Cardiac muscle cell (in vitro differentiated cells and primary cell): Measurements from ENCODE around the gene MTUS2. TPM values are rescaled to one million over a fixed set of nuclear protein-coding genes. Genes with fewer than 3 reads are reported as not detected.
A peak's percentile ranks its signal among the peaks of the same experiment; 100 is the strongest.

Experiments
- DNase-seq, 2 donors: peaks; one replicate each; pipeline versions ENCODE4 v3.0.0 to v3.0.0-alpha.2; 2010 to 2017; ENCODE audit warnings: low read depth in 1 of 2, low spot score in 1 of 2
- H3K27ac ChIP-seq: fragments of 200-600 bp; sonication (generic); 2 replicates; pipeline ENCODE4 v1.5.1; 2016
- H3K27me3 ChIP-seq: fragments of 200-600 bp; sonication (generic); 2 replicates; pipeline ENCODE4 v1.6.0; 2016; ENCODE audit warnings: control low read depth
- H3K36me3 ChIP-seq: fragments of 200-600 bp; sonication (generic); 2 replicates; pipeline ENCODE4 v1.5.1; 2016; ENCODE audit warnings: control low read depth
- H3K4me1 ChIP-seq: fragments of 200-600 bp; sonication (generic); 2 replicates; pipeline ENCODE4 v1.8.1; 2017; ENCODE audit warnings: low read depth, mild to moderate bottlenecking, mixed run types
- H3K4me3 ChIP-seq: fragments of 200-600 bp; sonication (generic); 2 replicates; pipeline ENCODE4 v1.5.1; 2016; ENCODE audit warnings: mild to moderate bottlenecking
- H3K9me3 ChIP-seq: fragments of 200-600 bp; sonication (generic); 2 replicates; pipeline ENCODE4 v1.5.1; 2017; ENCODE audit warnings: low read depth, mild to moderate bottlenecking, control low read depth
- polyA plus RNA-seq: library from polyadenylated mRNA; unstranded; fragments of >200 nt; fragmentation: Nextera tagmentation; extraction: Ambion mirVana; gene quantifications from 2 replicates; pipeline ENCODE4 v1.2.1, GENCODE V29; 2016
- total RNA-seq: library from RNA; depleted of rRNA; stranded (reverse); fragments of >200 nt; gene quantifications from 2 replicates; pipeline ENCODE4 v1.2.3, GENCODE V29; 2016
- TF ChIP-seq, protein P1 (sequence below): IDR thresholded peaks from 2 replicates; pipeline ENCODE4 v1.5.1; 2012; ENCODE audit warnings: low read depth, mild to moderate bottlenecking, low read length

Gene MTUS2
- total and polyA plus RNA-seq, 2 experiments from 2014 or later: 31.6 to 96.9 TPM

DNA sequence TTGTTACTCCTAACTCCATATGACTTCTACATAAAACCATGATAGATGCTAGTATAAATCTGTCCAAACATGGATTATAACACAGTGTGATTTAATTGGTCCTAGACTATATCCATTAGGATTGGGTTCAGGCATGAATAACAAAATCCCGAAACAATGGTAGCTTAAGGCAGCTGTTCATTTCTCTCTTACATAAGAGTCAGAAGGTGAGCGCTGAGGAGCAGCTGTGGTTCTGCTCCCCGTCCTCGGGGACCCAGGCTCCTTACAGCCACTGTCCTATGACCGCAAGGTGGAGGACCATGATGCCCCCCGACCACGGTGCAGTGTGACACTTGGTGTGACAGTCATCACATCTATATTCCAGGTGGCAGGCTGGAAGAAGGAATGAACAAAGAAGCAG, 629.6 kb downstream of the MTUS2 start:
- TF ChIP-seq, protein P1, sequence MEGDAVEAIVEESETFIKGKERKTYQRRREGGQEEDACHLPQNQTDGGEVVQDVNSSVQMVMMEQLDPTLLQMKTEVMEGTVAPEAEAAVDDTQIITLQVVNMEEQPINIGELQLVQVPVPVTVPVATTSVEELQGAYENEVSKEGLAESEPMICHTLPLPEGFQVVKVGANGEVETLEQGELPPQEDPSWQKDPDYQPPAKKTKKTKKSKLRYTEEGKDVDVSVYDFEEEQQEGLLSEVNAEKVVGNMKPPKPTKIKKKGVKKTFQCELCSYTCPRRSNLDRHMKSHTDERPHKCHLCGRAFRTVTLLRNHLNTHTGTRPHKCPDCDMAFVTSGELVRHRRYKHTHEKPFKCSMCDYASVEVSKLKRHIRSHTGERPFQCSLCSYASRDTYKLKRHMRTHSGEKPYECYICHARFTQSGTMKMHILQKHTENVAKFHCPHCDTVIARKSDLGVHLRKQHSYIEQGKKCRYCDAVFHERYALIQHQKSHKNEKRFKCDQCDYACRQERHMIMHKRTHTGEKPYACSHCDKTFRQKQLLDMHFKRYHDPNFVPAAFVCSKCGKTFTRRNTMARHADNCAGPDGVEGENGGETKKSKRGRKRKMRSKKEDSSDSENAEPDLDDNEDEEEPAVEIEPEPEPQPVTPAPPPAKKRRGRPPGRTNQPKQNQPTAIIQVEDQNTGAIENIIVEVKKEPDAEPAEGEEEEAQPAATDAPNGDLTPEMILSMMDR: no peak
- Histone ChIP-seq H3K27me3 (no peaks in the 10 kb centered on the region), H3K4me3 (no peak overlapping the region), H3K4me1 (no peaks in the 10 kb centered on the region), H3K27ac (no peak overlapping the region), H3K36me3 (no peaks in the 10 kb centered on the region), H3K9me3 (no peaks in the 10 kb centered on the region)
- DNase-seq: no peak

GRCh38 chr13:29451976-29452375, 631.8 kb downstream of the MTUS2 start:
- Histone ChIP-seq H3K9me3 (no peaks in the 10 kb centered on the region), H3K4me1 (no peaks in the 10 kb centered on the region), H3K4me3 (no peak overlapping the region), H3K27ac (no peak overlapping the region), H3K36me3 (no peaks in the 10 kb centered on the region), H3K27me3 (no peaks in the 10 kb centered on the region)
- no peak for DNase-seq
- TF ChIP-seq, protein P1: no peak

- H3K27ac ChIP-seq: peak overlapping the region; percentile 6
- H3K4me1 ChIP-seq: no peaks in the 10 kb centered on the region
- TF ChIP-seq, protein P1: no peak
- H3K36me3 ChIP-seq: no peaks in the 10 kb centered on the region
- no peaks in the 10 kb centered on the region for H3K9me3 ChIP-seq
- no peaks in the 10 kb centered on the region for H3K27me3 ChIP-seq
- DNase-seq: no peak
- H3K4me3 ChIP-seq: no peak overlapping the region
Measured at GRCh38 chr13:29452773-29453616, 632.9 kb downstream of the MTUS2 start.

GRCh38 chr13:29453617-29454011, 633.5 kb downstream of the MTUS2 start:
- Histone ChIP-seq H3K36me3 (no peaks in the 10 kb centered on the region), H3K9me3 (no peaks in the 10 kb centered on the region), H3K27me3 (no peaks in the 10 kb centered on the region), H3K4me3 (no peak overlapping the region), H3K4me1 (no peaks in the 10 kb centered on the region), H3K27ac (peak overlapping the region; percentile 6)
- DNase-seq: no peak
- TF ChIP-seq, protein P1: no peak

DNA sequence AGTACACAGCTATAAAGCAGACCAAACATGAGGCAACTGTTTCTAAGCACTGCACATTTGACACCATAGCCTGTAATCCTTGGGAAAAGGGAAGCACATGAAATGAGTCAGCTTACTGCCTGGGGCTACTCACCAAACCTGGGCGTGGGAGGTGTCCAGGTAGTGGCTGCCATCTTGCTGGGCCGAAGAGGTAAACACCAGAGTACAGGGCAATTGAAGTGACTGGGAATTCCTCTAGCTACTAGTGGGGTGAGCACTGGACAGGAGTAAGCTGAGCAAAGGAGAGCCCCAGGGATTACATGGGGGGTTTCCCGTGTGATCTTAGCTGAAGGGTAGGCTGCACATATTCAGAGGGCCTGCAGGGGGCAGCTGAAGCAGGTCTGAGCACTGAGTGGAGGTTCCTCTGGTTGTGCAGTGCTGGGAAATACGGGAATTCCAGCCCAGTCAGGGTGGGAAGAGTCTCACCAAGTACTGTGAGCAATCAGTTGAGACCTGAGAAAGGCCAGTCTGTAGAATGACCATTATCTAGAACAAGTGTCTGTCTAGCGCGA, 634.9 kb downstream of the MTUS2 start:
- H3K4me1 ChIP-seq: no peaks in the 10 kb centered on the region
- TF ChIP-seq, protein P1: peak; percentile 48
- peak in 1 of 2 donors; percentile 34 for DNase-seq
- no peaks in the 10 kb centered on the region for H3K36me3 ChIP-seq
- no peaks in the 10 kb centered on the region for H3K9me3 ChIP-seq
- no peak overlapping the region for H3K27ac ChIP-seq
- H3K27me3 ChIP-seq: no peaks in the 10 kb centered on the region
- no peak overlapping the region for H3K4me3 ChIP-seq
